Measurements from ENCODE around the gene FHIT.

Gene FHIT

DNA sequence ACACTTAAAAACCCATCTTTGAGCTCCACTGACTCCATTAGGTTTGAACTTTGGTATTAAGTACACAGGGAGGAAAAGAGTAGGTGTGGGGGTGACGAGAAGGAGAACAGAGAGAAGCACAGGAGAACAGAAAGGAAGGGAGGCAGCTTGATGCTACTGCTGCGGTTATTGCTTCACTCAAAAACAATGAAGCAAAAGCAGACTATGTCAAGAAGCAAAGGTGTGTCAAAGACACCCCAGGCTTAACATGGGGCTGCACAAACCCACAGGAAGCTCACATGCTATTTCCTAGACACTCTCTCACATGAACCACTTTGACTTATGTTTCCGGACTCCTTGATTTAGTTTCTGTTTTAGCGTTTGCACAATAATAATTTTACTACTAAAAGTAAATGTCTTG, 1240.5 kb downstream of the FHIT start:
- DNase-seq (ENCODE audit: low read depth in 2 of 2) = peak; percentile 11 to 17

DNA sequence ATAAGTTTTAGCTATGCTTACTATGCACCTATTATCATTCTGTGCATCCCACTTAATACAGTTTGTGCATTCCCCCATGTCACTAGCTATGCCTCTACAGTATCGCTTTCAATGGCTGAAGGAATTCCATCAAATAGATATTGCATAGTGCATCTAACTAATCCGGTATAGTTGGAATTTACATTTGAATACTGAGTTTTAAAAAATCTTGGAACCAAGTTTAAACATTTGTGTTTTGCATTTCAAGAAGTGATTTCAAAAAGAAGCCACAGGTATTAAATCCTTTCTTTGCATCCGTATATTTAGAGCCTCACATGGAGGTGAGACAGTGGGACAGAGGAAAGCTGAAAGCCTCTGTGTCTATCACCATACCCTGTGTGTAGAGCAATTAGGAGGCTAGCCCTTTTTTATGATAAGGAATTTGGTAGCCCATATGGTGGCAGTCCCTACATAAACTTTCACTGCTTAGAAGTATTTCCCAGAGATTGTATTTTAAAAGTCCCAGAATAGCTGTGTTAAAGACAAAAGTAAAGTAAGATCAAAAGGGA, 1241.2 kb downstream of the FHIT start:
- no peak for DNase-seq (ENCODE audit: low read depth in 2 of 2)

DNA sequence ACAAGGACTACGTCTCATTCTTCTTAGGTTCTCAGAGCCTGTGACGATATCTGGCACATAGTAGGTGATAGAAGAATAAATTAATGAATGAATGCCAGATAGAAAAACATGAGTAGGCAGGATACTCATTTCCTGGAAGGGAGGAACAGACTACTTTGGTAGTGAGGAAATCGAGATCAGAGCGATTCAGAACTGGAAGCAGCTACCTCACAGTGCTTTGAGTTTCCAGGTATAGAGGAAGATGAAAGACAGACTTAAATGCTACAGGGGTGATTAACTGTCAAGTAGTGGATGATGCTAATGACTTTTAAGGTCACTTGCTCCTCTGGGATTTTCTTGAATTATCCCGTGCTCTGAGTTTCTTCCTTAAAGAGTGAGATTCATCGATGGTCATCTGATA, 1249.9 kb downstream of the FHIT start:
- no peak for DNase-seq (ENCODE audit: low read depth in 2 of 2)

DNA sequence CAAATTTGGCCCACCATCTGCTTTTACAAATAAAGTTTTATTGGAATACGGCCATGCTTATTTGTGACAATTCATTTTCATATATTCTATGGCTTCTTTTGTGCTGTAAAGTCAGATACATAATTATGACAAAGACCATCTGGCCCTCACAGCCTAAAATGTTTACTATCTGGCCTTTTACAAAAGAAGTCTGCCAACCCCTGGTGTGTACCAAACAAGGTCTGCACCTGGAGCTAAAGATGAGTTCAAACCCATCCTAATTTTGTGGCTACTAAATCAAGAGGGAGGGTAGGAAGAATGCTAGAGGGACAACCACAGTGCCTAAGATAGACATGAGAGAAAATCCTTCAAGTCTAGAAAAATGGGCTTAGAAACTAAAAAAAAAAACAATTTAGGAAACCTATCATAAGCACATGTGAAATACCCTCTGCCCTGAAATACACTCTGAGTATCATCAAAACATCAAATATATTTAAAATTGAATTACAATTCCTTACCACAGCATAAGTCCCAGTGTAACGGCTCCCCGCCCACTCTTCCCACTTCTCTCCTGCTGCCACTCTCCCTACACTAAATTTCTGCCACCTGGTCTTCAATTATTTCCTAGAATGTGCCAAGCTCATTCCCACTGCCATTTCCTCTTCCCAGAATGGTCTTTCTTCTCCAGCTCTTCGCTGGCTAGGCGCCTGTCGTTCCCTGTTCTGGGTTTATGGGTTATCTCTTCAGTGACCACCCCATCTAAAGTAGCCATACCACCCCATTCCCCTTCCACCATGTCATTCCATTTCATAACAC, 1250.7 kb downstream of the FHIT start:
- no peak for DNase-seq (ENCODE audit: low read depth in 2 of 2)

DNA sequence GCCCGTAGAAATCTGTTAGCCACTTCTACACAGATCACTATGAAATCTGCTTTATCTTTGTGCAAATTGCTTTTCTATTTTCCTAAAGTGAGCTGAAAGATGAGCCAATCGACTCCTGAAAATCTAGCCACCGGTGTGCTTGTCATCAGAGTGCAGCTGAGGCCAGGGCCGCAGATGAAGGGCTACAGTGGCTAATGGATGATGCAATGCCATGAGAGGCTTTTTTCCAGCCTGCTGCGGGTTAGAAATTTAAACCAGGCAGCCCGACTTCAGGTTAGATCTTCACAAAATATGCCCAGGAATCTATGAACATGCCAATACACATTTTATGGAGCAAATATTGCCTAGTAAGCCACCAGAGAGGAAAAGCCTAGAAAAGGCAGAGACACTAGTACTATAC, 1253.2 kb downstream of the FHIT start:
- no peak for DNase-seq (ENCODE audit: low read depth in 2 of 2)

DNA sequence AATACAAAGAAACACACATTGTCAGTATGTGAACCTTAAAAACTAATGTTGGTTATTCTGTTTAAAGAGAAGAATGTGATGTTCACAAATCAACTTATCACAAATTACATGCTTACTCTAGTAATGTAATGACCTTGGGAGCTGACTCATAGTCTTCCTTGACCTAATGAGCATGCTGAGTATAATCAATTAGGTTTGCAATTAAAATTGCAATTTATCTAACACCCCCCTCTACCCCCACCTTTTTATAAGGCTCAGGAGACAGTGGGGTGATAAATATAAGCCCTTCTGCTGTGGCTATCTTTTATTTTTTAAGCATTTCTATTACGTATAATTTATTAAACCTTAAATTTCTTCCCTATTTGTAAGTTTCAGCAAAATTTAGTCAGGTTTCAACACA, 1253.7 kb downstream of the FHIT start:
- no peak for DNase-seq (ENCODE audit: low read depth in 2 of 2)

DNA sequence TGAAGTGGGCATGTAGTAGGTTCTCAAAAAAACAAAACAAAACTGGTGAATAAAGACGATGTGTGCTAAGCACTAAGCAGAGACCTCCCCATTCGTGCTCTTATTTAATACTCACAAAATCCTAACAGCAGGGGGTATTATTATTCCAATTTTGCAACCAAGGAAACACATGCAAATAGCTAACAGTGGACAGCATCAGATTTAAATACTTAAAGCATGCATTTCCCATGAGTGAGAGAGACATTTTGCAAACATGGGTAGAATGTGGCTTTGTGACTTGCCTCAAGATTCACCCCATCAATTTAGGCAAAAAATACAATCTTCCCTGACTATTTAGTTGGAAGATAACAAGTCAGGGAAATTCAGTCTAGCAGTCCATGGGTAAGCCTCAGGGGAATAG, 1255.2 kb downstream of the FHIT start:
- no peak for DNase-seq (ENCODE audit: low read depth in 2 of 2)

DNA sequence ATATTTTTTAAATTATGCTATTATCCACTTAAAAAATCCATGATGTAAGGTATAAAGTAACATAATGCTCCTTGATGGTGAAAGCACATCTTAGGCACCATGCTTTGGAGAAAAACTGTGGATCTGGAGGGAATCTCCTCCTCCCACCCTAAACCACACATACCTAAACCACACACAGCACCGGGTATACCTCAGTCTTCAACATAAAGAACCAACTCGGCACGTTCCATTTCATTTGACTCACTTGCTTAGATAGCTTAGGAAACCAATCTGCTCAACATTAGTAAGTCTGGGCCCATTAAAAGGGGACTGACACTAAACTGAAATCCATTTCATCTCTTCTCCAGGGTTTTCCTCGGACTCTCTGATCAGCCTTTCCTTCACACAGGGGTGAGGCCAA, 1255.7 kb downstream of the FHIT start:
- DNase-seq (ENCODE audit: low read depth in 2 of 2) = no peak

DNA sequence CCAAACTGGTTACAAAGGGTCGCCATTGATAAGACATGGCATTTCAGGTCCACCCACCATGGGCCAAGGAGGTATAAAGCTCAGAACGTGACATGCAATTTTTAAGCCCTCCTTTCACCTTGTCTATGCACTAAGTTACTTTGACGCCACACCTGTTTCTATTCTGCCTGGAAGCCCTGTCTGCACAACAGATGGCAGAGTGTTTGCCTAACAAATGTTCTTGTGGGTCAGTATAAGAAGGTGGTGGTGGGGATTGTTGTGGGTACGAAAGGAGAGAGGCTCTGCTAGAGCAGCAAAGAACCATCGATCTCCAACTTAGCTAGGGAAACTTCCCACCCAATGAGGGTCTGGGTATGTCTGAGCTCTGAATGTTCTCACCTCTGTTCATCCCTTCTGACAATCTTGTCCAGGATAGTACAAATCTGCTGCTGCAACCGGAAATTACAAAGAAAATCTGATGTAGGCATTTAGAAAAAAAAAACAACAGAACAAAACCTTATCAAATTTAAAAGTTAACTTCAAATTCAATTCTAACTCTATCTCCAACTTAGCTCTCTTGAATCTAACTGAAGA, 1256.4 kb downstream of the FHIT start:
- DNase-seq (ENCODE audit: low read depth in 2 of 2) = no peak

DNA sequence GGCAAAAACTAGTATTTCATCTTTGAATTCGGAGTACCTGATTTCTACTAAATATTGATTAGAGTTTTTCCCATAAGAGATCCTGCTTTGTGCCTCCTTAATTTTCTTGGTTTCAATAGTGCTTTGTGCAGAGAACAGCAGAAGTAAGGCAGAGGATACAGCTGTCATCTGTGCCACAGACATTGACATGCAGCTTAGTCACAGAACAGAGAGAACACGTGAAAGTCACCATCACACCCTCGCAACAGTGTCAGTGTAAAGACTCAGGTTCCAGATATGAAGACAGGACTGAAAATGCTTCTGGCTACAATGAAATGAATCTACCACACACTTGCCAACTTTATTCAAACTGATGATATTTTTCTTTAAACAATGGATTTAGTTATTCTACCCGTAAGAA, 1258.7 kb downstream of the FHIT start:
- no peak for DNase-seq (ENCODE audit: low read depth in 2 of 2)

DNA sequence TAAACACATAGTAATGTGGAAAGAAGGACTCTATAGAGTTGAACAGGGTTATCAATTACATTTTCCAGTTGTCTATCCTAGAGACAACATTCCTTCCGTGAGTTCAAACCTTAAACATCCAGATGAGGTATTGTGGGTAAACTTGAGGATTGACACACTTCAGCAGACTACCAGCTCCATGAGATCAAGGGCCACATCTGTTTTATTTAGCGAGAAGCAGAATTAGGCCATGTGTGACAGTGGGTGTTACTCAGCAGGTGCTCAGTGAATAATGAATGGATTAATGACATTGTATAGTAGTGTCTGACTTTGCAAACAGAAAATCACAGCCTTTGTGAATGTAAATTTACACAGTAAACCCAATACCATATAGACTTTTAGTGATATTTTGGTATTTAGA, 1260.3 kb downstream of the FHIT start:
- DNase-seq (ENCODE audit: low read depth in 2 of 2) = no peak

DNA sequence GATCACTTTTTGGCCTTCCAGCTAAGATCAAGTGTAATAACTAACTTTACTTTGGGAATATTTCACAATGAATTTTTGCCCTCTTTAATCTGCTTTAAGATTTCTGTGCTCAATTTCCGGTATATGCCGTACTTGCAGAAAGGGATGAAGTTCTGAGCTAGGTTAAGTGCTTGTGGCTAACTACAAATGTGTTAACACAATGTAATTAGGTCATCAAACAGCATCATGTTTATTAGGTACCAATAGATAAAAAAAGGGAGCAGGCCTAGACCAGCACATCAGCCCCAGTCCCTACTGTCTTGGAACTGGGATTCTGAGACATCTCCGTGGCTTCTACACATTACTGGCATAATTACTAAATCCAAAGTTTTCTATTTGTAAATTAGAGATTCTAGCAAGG, 1268.7 kb downstream of the FHIT start:
- DNase-seq (ENCODE audit: low read depth in 2 of 2) = no peak

DNA sequence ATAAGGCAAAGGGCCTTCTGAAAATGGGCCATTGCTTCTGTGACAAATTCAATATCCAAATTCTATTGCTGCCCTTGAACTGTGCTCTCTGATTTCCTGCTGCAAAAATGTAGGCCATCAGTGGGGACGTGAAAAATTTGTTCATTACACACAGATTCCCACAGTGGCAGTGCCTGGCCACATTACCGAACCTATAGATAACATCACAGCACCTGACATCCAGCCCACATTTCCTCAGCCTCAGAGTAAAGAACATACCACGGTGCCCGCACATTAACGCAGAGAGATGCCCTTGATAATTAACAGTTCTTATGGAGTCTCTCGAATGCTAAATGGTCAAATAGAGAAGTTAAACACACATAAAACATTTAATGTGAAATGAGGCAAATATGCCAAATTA, 1269.9 kb downstream of the FHIT start:
- no peak for DNase-seq (ENCODE audit: low read depth in 2 of 2)

DNA sequence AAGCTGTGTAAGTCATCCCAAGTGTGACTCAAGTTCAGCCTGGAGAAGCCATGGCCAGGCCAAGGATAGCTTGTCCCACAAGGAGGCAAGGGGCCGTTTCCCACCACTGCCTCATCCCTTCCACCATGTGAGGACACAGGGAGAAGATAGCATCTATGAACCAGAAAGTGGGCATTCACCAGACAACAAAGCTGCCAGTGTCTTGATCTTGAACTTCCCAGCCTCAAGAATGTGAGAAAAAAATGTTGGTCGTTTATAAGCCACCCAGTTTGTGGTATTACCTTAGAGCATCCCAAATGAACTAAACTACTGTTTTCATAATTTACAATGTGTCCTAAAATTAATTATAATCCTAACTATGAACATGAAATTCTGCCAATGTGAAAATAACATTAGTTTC, 1270.7 kb downstream of the FHIT start:
- DNase-seq (ENCODE audit: low read depth in 2 of 2) = no peak

DNA sequence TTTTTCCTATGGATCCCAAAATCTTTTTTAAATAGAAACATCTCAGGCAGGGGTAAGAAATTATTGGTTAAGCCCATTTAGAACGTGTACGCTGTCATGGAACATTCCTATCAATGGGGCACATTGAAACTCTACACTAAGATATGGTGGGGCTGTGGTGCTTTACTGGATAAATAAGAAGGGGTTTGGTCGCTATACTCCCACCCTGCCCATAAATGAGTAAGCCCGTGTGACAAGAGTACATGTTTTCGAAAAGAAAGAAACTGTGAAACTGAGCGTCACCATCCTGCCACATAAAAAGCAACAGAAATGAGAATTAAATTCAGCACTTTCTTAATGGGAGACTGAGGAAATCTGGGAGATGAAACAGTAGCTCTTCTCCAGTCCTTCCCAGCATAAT, 1271.7 kb downstream of the FHIT start:
- no peak for DNase-seq (ENCODE audit: low read depth in 2 of 2)

DNA sequence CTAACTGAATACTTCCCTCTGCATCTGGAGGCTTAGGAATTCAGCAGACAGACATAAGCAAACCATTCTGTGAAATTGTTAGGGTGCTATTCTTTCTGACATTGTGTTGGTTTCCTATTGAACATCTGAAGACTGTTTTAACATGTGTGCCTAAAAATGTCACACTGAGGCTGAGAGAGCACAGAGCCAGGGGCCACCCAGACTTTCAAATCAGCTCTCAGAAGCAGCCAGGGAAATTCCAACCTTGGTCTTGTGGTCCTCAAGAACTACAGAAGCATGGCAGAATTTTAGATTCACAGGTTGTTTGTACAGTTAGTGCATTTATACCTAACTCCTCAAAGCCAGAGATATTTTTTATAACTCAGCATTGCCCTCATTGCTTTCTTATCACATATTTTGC, 1272.3 kb downstream of the FHIT start:
- DNase-seq (ENCODE audit: low read depth in 2 of 2) = peak in 1 of 2 donors; percentile 15

DNA sequence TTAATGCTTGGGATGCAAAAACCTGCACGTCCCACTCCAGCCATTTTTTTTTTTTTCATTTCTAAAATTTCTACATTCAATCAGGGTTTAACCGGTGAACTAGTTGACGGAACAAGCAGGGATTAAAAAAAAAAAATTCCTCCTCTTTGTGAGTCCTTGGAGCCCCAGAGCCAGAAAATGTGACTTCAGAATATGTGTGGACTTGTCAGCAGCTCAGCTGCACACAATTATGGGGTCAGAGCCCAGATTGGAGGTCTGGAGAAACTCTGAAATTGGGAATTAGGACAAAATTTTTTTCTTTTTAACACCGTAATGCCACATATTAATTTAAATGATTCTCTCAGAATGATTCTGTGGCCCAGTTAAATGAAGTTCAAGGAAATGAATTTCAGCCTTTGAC, 1280.5 kb downstream of the FHIT start:
- DNase-seq (ENCODE audit: low read depth in 2 of 2) = no peak

DNA sequence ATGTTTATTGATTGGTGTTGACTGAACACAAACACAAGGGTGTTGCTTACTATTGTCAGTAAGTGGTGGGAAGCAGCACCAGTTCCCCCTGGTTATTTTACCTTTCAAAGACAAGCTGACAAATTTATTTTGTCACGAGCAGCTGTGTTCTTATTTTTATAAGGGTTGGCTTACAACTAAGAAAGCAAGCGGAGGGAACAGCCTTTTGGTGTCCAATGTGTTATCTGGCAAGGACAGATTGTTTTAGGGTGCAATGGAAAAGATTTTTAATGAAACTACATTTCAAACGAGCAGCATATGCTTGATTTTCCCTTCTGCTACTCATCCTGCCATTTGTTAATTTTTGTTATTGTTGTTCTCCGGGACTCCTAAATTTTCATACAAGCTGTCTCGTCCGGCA, 1280.9 kb downstream of the FHIT start:
- no peak for DNase-seq (ENCODE audit: low read depth in 2 of 2)

DNA sequence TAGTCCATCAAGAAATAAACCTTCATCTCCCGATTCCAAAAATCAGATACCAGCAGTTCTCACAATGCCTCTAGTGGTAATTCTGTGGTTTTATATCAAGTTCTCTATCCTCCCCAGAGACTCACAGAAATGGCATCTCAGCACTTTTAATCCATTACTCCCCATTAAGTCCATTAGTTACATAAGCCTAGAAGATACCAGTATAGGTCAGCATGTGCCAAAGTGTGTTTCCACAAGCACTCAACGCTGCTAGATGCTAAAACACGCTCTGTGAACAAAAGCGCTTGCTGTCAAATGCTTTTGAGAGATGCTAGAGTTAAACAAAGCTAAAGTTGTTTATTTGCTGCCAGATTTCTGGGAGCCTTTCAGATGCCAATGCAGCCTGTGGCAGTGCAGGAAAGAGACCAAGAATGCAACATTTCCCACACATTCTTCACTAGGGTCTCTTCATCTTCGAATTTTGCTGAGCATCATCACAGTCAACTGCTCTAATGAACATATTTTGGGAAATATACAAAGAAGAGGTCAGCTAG, 1282.7 kb downstream of the FHIT start:
- no peak for DNase-seq (ENCODE audit: low read depth in 2 of 2)

DNA sequence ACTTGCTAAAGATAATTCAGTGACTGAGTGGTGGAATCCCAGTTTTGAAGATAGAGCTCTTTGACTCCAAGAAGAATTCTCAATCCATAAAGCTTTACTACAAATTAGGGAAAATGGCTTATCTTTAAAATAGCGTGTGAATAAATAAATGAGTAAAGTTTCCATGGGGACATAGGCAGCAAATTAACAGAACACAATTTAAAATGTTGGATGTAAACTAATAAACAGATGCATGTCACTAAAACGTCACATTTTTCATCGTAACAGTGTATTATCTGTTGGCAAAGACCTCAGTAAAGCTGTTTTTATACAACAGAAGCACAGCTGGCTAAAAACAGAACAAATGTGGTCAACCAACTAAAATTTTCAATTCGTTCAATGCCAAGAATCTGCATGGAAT, 1287.6 kb downstream of the FHIT start:
- DNase-seq (ENCODE audit: low read depth in 2 of 2) = no peak

DNA sequence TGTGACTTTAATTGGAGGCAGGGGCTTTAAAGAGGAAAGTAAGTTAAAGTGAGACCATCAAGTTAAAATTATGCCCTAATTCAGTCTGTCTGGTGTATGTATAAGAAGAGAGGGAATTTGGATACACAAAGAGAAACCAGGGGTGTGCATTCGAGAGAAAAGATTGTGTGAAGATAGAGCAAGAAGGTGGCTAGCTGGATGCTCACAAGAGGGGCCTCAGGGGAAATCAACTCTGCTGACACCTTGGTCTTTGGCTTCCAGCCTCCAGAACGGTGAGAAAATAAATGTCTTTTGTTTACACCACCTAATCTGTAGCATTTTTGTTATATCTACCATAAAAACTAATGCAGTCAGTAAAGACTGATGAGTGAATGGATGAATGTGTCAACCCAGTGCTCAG, 1294.1 kb downstream of the FHIT start:
- no peak for DNase-seq (ENCODE audit: low read depth in 2 of 2)

DNA sequence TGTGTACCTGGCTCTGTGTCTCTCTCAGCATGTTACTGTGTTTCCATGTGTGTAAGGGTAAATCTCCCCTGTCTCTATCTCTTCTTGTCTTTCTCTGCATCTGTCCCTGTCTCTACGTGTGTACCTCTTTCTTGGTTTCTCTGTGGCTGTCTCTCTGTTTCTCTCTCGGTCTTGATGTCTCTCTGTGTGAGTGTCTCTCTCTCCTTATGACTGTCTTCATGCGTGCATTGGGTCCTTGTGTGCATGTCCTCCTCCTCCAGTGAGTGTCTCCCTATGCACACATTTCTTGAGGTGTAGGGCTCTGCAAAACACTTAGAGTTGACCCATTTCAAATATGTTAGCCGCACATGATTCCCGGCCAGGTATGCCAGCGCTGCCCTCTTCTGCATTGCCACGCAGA, 1298.1 kb downstream of the FHIT start:
- no peak for DNase-seq (ENCODE audit: low read depth in 2 of 2)

DNA sequence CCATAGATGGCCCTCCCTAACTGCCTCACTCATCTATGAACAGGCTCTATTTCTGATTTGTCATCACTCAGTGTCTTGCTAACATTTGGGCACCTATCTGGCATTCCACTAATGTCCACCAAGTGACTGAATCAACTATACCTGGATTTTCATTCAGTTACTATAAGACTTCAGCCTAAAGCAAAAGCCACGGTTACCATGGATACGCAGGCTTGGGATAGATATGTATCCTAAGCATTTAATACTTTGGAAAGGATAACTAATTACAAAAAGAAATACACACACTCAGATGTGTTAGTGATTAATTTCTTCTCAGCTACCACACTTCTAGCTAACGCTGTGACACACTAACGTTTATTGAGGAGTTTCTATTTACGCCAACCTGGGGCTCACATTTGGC, 1301.9 kb downstream of the FHIT start:
- DNase-seq (ENCODE audit: low read depth in 2 of 2) = no peak
